Testis (tissue), 2 donors: ENCODE results near the gene PANX3.

Source experiments
- CTCF ChIP-seq, 3 experiments: fragments of 450-650 bp in 2 of 3; fragments of 200-600 bp in 1 of 3; sonication (generic) in 1 of 3; IDR thresholded peaks; one replicate each; pipeline ENCODE4 v1.5.1; 2016 to 2019; ENCODE audit warnings: antibody characterized with exemption in 3 of 3, mild to moderate bottlenecking in 2 of 3, moderate library complexity in 1 of 3
- POLR2A ChIP-seq: fragments of 450-650 bp; IDR thresholded peaks from one replicate; pipeline ENCODE4 v1.6.1; 2017; ENCODE audit warnings: antibody characterized with exemption, mild to moderate bottlenecking, moderate library complexity

DNA sequence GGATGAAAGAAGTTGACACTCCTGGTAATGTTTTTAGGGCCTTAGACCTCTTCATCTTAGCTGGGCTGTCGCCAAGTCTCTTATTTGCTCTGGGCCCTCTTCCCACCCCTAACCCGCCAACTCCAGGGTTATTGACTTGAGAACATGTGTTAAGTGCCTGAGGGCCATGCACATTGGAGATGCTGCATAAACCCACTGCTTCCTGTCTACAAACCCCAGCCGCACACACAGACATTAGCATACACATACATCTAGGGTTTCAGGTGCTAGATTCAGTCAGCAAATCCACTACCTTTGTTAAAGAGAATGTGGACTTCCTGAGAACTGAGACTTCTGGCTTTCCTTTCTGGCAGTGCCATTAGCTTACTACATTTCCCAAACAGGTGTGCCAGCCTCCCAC is 817 bp downstream of the PANX3 start:
- TF ChIP-seq CTCF (IDR thresholded peaks at IDR 0.05) (no peak), POLR2A (no peak)
